NCI-H82 treated with DMSO at 0.1 percent for 48 hours (cell line): ENCODE data around the gene GLT8D2.
"Not testable (repeated sequence)": the region's sequence is repeated elsewhere in the genome, so short reads cannot be mapped to it uniquely, and the experiment has no call there.

ENCODE experiments used
- DNase-seq: peaks from one replicate; lab custom pipeline; 2025; ENCODE audit not compliant: unreplicated experiment; lab: John Stamatoyannopoulos, UW

The GLT8D2 gene

GRCh38 chr12:104054681-104055346 lies 4.8 kb upstream of the GLT8D2 start:
- DNase-seq = no peak

GRCh38 chr12:104050436-104050835 lies 449 bp upstream of the GLT8D2 start:
- no peak for DNase-seq

- no peak for DNase-seq
These were observed 597 bp downstream of the GLT8D2 start for GRCh38 chr12:104049278-104049902.

- DNase-seq = no peak
These were observed 1.2 kb downstream of the GLT8D2 start for GRCh38 chr12:104048811-104049210.

GRCh38 chr12:104048162-104048561 lies 1.8 kb downstream of the GLT8D2 start:
- no peak for DNase-seq

GRCh38 chr12:104046306-104046705 lies 3.7 kb downstream of the GLT8D2 start:
- no peak for DNase-seq

- DNase-seq = no peak
These were observed 5.8 kb downstream of the GLT8D2 start for GRCh38 chr12:104044158-104044557.

GRCh38 chr12:104042580-104042979 lies 7.4 kb downstream of the GLT8D2 start:
- no peak for DNase-seq

GRCh38 chr12:104039769-104040168 lies 10.2 kb downstream of the GLT8D2 start:
- DNase-seq = not testable (repeated sequence)

GRCh38 chr12:104036143-104036542 lies 13.8 kb downstream of the GLT8D2 start:
- DNase-seq = not testable (repeated sequence)

- not testable (repeated sequence) for DNase-seq
These were observed 19.4 kb downstream of the GLT8D2 start for GRCh38 chr12:104030596-104030995.

GRCh38 chr12:104026841-104027599 lies 23.0 kb downstream of the GLT8D2 start:
- DNase-seq = peak; percentile 31

- no peak for DNase-seq
These were observed 24.2 kb downstream of the GLT8D2 start for GRCh38 chr12:104025771-104026170.

GRCh38 chr12:104024348-104024747 lies 25.6 kb downstream of the GLT8D2 start:
- DNase-seq = no peak

- no peak for DNase-seq
These were observed 26.3 kb downstream of the GLT8D2 start for GRCh38 chr12:104023710-104024109.

GRCh38 chr12:104022786-104023185 lies 27.2 kb downstream of the GLT8D2 start:
- DNase-seq = no peak

- DNase-seq = not testable (repeated sequence)
These were observed 28.1 kb downstream of the GLT8D2 start for GRCh38 chr12:104021862-104022261.

- no peak for DNase-seq
These were observed 37.7 kb downstream of the GLT8D2 start for GRCh38 chr12:104012331-104012730.

- no peak for DNase-seq
These were observed 38.7 kb downstream of the GLT8D2 start for GRCh38 chr12:104011253-104011652.

GRCh38 chr12:104010606-104011169 lies 39.3 kb downstream of the GLT8D2 start:
- DNase-seq = no peak

- no peak for DNase-seq
These were observed 39.9 kb downstream of the GLT8D2 start for GRCh38 chr12:104010121-104010520.

- peak; percentile 33 for DNase-seq
These were observed 43.1 kb downstream of the GLT8D2 start for GRCh38 chr12:104006929-104007328.
